Caco-2 (cell line): ENCODE data around the gene C5orf63. TPM values are rescaled to one million over a fixed set of nuclear protein-coding genes. Genes with fewer than 3 reads are reported as not detected.

Experiments
- BruUV-seq: library from RNA; stranded (reverse); fragments of 400-500 nt; replicated peaks from 2 replicates; lab custom pipeline; 2021; lab: Mats Ljungman, UMichigan
- CTCF ChIA-PET: fragments of 300-600 bp; sonication (Branson Sonifier 250); formaldehyde crosslinking; loops from one replicate; lab custom pipeline; 2022; ENCODE audit warnings: antibody characterized with exemption; lab: Charles Lee
- POLR2A ChIA-PET: fragments of 300-600 bp; sonication (Branson Sonifier 250); formaldehyde crosslinking; loops from one replicate; lab custom pipeline; 2022; ENCODE audit warnings: antibody characterized with exemption; lab: Charles Lee
- DNase-seq, 2 experiments: peaks; one replicate each; pipeline versions ENCODE4 v3.0.0 to v3.0.0-alpha.2; 2020 to 2022
- H3K27me3 ChIP-seq: replicated peaks from 2 replicates; pipeline ENCODE4 v1.6.0; 2011; ENCODE audit warnings: low read length; ENCODE audit not compliant: control insufficient read depth, insufficient read depth
- H3K36me3 ChIP-seq: 2 replicates; pipeline ENCODE4 v1.5.1; 2011; ENCODE audit warnings: low read length; ENCODE audit not compliant: control insufficient read depth, insufficient read depth
- H3K4me1 ChIP-seq: fragments of 250-450 bp; sonication (Bioruptor Pico); 2 replicates; pipeline ENCODE4 v1.5.1; 2020; ENCODE audit warnings: mild to moderate bottlenecking
- H3K4me3 ChIP-seq: 2 replicates; pipeline ENCODE4 v1.5.1; 2011; ENCODE audit warnings: low read depth, mild to moderate bottlenecking, control low read depth, low read length
- H3K9me3 ChIP-seq: fragments of 250-450 bp; sonication (Bioruptor Pico); 2 replicates; pipeline ENCODE4 v1.5.1; 2020; ENCODE audit warnings: mild to moderate bottlenecking, moderate library complexity
- H3K27ac Mint-ChIP-seq: one replicate; pipeline ENCODE4 v1.8.0; 2022; ENCODE audit warnings: mixed read lengths; ENCODE audit not compliant: unreplicated experiment
- H3K27me3 Mint-ChIP-seq: one replicate; pipeline ENCODE4 v1.8.0; 2022; ENCODE audit warnings: mixed read lengths; ENCODE audit not compliant: insufficient read depth, unreplicated experiment
- H3K36me3 Mint-ChIP-seq: one replicate; pipeline ENCODE4 v1.8.0; 2022; ENCODE audit warnings: mild to moderate bottlenecking, mixed read lengths; ENCODE audit not compliant: insufficient read depth, unreplicated experiment
- H3K4me1 Mint-ChIP-seq: one replicate; pipeline ENCODE4 v1.8.0; 2022; ENCODE audit warnings: low read depth, mixed read lengths; ENCODE audit not compliant: unreplicated experiment
- H3K4me3 Mint-ChIP-seq: one replicate; pipeline ENCODE4 v1.8.0; 2022; ENCODE audit warnings: mild to moderate bottlenecking, moderate library complexity, mixed read lengths; ENCODE audit not compliant: unreplicated experiment
- H3K9me3 Mint-ChIP-seq: one replicate; pipeline ENCODE4 v1.8.0; 2022; ENCODE audit warnings: mixed read lengths; ENCODE audit not compliant: unreplicated experiment
- intact Hi-C: fragments of 100-400 bp; cut with micrococcal nuclease; formaldehyde crosslinking; loops from one replicate; pipeline ENCODE4 v1.10.0; 2022; ENCODE audit not compliant: unreplicated experiment
- total RNA-seq: library from RNA; stranded (reverse); gene quantifications from 2 replicates; pipeline ENCODE4 v1.2.3, GENCODE V29; 2022
- TF ChIP-seq, protein P1 (sequence below), 2 experiments: fragments of 200-600 bp in 1 of 2; IDR thresholded peaks; 1 replicate in 1 of 2; 2 replicates in 1 of 2; pipeline versions ENCODE4 v1.5.1 to v1.8.0; 2011 to 2022; ENCODE audit warnings: antibody characterized with exemption in 1 of 2, control low read depth in 1 of 2, inconsistent platforms in 1 of 2, low read depth in 1 of 2, low read length in 1 of 2, mild to moderate bottlenecking in 1 of 2, moderate library complexity in 1 of 2; ENCODE audit not compliant: insufficient read depth in 1 of 2, severe bottlenecking in 1 of 2, unreplicated experiment in 1 of 2

Gene C5orf63
- total RNA-seq, 1 experiment from 2014 or later = 10.5 TPM

DNA sequence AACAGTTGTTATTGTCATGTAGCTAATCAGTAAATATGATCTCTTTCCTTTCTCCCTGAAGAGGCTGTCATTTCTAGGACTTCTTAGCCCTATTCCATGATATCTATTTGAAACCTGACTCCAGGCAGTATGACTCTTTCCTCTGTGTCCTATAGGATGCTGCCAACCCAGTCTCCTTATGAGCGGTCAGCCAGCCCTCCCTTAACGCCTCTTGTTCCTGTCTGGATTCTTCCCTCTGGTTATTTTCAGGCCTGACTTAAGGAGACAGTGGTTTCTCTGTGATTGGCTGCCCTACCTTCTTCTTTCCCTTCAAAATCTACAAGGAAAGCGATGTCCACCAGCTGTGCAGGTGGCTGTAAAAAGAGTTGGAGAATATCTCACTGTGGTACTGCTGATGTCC, 19.4 kb upstream of the C5orf63 start:
- TF ChIP-seq, protein P1, sequence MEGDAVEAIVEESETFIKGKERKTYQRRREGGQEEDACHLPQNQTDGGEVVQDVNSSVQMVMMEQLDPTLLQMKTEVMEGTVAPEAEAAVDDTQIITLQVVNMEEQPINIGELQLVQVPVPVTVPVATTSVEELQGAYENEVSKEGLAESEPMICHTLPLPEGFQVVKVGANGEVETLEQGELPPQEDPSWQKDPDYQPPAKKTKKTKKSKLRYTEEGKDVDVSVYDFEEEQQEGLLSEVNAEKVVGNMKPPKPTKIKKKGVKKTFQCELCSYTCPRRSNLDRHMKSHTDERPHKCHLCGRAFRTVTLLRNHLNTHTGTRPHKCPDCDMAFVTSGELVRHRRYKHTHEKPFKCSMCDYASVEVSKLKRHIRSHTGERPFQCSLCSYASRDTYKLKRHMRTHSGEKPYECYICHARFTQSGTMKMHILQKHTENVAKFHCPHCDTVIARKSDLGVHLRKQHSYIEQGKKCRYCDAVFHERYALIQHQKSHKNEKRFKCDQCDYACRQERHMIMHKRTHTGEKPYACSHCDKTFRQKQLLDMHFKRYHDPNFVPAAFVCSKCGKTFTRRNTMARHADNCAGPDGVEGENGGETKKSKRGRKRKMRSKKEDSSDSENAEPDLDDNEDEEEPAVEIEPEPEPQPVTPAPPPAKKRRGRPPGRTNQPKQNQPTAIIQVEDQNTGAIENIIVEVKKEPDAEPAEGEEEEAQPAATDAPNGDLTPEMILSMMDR (IDR thresholded peaks at IDR 0.05; ENCODE audit: insufficient read depth in 1 of 2, low read depth in 1 of 2, low read length in 1 of 2, severe bottlenecking in 1 of 2, unreplicated experiment in 1 of 2) = no peak
- Mint-ChIP-seq H3K27me3 (no peaks in the 10 kb centered on the region), H3K4me3 (no peak overlapping the region), H3K9me3 (no peaks in the 10 kb centered on the region), H3K4me1 (peaks cover 8% of the 10 kb centered on the region), H3K27ac (no peak overlapping the region), H3K36me3 (no peaks in the 10 kb centered on the region)
- intact Hi-C loops = no loop called here
- Histone ChIP-seq H3K36me3 (no peaks in the 10 kb centered on the region), H3K4me1 (0 out of 2 replicates have a peak, but pooled peaks cover 4% of the 10 kb centered on the region), H3K9me3 (no peaks in the 10 kb centered on the region), H3K4me3 (no peak overlapping the region), H3K27me3 (no peaks in the 10 kb centered on the region)
- ChIA-PET CTCF (no interaction called here), POLR2A (no interaction called here)
- no peak for DNase-seq
- no TSS peak for BruUV-seq

DNA sequence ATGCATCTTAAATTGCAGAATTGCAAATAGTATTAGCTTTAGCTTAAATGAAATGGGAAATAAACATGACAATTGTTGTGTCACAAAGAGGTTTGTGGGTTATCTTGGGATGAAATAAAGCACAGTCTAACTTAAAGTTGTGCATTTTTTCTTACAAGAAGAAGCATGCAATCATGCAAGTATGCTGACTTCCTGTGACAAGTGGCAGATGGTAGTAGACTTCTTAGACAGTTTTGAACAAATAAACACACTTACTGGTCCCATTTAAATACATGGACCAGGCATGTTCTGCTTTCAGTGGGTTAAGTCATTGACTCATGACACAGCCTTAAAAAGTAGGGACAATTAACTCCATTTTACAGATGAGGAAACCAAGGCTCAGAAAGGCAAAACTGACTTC, 15.9 kb upstream of the C5orf63 start:
- BruUV-seq = no TSS peak

DNA sequence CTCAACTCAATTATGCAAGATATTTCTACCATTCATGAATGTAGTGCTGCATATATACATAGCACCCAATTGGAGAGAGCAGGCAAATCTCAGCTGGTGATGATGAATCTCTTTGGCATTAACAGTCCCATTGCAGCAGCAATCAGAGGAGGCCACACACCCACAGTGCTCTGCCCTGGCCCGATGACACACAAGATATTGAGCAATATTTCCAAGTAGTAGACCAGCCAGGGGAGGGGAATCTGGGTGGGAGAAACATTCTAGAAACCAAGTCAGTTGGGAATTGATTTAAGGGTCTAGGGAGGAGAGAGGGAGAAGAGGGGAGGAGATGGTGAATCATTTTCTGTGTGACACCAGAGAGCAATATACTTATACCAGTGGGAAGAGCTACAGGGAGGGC, 14.9 kb upstream of the C5orf63 start:
- Mint-ChIP-seq H3K4me1 (no peaks in the 10 kb centered on the region), H3K27ac (no peak overlapping the region), H3K27me3 (no peaks in the 10 kb centered on the region), H3K4me3 (no peak overlapping the region), H3K36me3 (no peaks in the 10 kb centered on the region), H3K9me3 (no peaks in the 10 kb centered on the region)
- Histone ChIP-seq H3K4me1 (no peaks in the 10 kb centered on the region), H3K36me3 (no peaks in the 10 kb centered on the region), H3K4me3 (no peak overlapping the region), H3K27me3 (no peaks in the 10 kb centered on the region), H3K9me3 (no peaks in the 10 kb centered on the region)
- intact Hi-C loops = no loop called here
- no TSS peak for BruUV-seq
- TF ChIP-seq, protein P1 (IDR thresholded peaks at IDR 0.05; ENCODE audit: insufficient read depth in 1 of 2, low read depth in 1 of 2, low read length in 1 of 2, severe bottlenecking in 1 of 2, unreplicated experiment in 1 of 2) = no peak
- no peak for DNase-seq
- POLR2A ChIA-PET = no interaction called here
- CTCF ChIA-PET = no interaction called here

More for the DNA sequence above, 15.9 kb upstream of the C5orf63 start:
- intact Hi-C loops = no loop called here
- no peaks in the 10 kb centered on the region for H3K4me1 ChIP-seq
- no peaks in the 10 kb centered on the region for H3K27me3 Mint-ChIP-seq
- no peaks in the 10 kb centered on the region for H3K9me3 ChIP-seq
- POLR2A ChIA-PET = no interaction called here
- no peaks in the 10 kb centered on the region for H3K27me3 ChIP-seq
- H3K4me3 ChIP-seq = no peak overlapping the region
- CTCF ChIA-PET = no interaction called here
- no peak overlapping the region for H3K4me3 Mint-ChIP-seq
- H3K9me3 Mint-ChIP-seq = no peaks in the 10 kb centered on the region
- no peaks in the 10 kb centered on the region for H3K4me1 Mint-ChIP-seq
- no peak for DNase-seq
- H3K36me3 Mint-ChIP-seq = no peaks in the 10 kb centered on the region
- H3K36me3 ChIP-seq = no peaks in the 10 kb centered on the region
- H3K27ac Mint-ChIP-seq = no peak overlapping the region
- TF ChIP-seq, protein P1 (IDR thresholded peaks at IDR 0.05; ENCODE audit: insufficient read depth in 1 of 2, low read depth in 1 of 2, low read length in 1 of 2, severe bottlenecking in 1 of 2, unreplicated experiment in 1 of 2) = no peak
